Suprapubic skin (tissue), 4 donors: ENCODE measurements around the gene TGM3. TPM values are rescaled to one million over a fixed set of nuclear protein-coding genes. Genes with fewer than 3 reads are reported as not detected.
A peak's percentile ranks its signal among the peaks of the same experiment; 100 is the strongest.

ENCODE experiments used
- DNase-seq, 2 donors: peaks; one replicate each; pipeline ENCODE4 v3.0.0-alpha.2; 2019; ENCODE audit warnings: low spot score in 2 of 2
- H3K27ac ChIP-seq: fragments of 200-600 bp; sonication (generic); one replicate; pipeline ENCODE4 v1.5.1; 2019
- H3K27me3 ChIP-seq: fragments of 200-600 bp; sonication (generic); one replicate; pipeline ENCODE4 v1.5.1; 2019
- H3K36me3 ChIP-seq: fragments of 200-600 bp; sonication (generic); one replicate; pipeline ENCODE4 v1.5.1; 2019
- H3K4me1 ChIP-seq: fragments of 200-600 bp; sonication (generic); one replicate; pipeline ENCODE4 v1.5.1; 2019
- H3K4me3 ChIP-seq: fragments of 200-600 bp; sonication (generic); one replicate; pipeline ENCODE4 v1.5.1; 2019; ENCODE audit warnings: mild to moderate bottlenecking
- H3K9me3 ChIP-seq: fragments of 200-600 bp; sonication (generic); one replicate; pipeline ENCODE4 v1.5.1; 2019
- CTCF ChIP-seq, 2 donors: fragments of 200-600 bp in 1 of 2; fragments of 450-650 bp in 1 of 2; sonication (generic) in 1 of 2; IDR thresholded peaks; one replicate each; pipeline ENCODE4 v1.5.1; 2016 to 2019; ENCODE audit warnings: antibody characterized with exemption in 2 of 2, mild to moderate bottlenecking in 1 of 2, moderate library complexity in 1 of 2
- EP300 ChIP-seq: sonication (generic); formaldehyde crosslinking; IDR thresholded peaks from one replicate; pipeline ENCODE4 v1.6.1; 2017; ENCODE audit warnings: antibody characterized with exemption
- POLR2A ChIP-seq, 2 donors: fragments of 450-650 bp; IDR thresholded peaks; one replicate each; pipeline ENCODE4 v1.6.1; 2017; ENCODE audit warnings: antibody characterized with exemption in 2 of 2, mild to moderate bottlenecking in 2 of 2, moderate library complexity in 2 of 2
- POLR2AphosphoS5 ChIP-seq, 3 donors: sonication (generic); formaldehyde crosslinking; IDR thresholded peaks; one replicate each; pipeline ENCODE4 v1.6.1; 2017; ENCODE audit warnings: antibody characterized with exemption in 3 of 3
- WGBS: methylation state at CpG from one replicate; pipeline ENCODE4 v1.1.5; 2018; 5-methylcytosine and 5-hydroxymethylcytosine counted together
- total RNA-seq, 4 donors: library from RNA; depleted of rRNA; stranded (reverse); fragments of >200 nt; gene quantifications; one replicate each; pipeline ENCODE4 v1.1.0, GENCODE V29; 2016

Gene TGM3
- total RNA-seq, 4 donors from 2014 or later: 24.9 to 56.5 (median 44.8) TPM

DNA sequence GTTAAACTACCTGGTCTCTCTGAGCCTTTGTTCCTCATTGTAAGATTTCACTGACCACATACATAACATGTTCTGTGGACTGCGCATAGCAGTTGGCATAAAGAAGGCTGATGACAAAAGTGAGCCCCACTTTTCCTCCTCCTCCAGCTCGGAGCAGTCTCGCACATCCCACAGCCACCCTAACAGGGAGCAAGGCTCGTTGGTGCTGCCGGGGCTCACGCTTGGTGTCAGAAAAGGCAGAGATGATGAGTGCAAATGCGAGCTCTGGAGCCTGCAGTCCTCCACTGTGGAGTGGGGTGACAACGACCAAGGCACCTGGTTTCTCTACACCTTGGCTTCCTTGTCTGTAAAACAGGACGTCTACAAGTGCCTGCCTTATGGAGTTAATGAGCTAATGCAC, 9.7 kb downstream of the TGM3 start:
- no peaks in the 10 kb centered on the region for H3K36me3 ChIP-seq
- no peak overlapping the region for H3K27ac ChIP-seq
- TF ChIP-seq POLR2A (IDR thresholded peaks at IDR 0.05) (no peak), CTCF (IDR thresholded peaks at IDR 0.05) (no peak), EP300 (no peak), POLR2AphosphoS5 (IDR thresholded peaks at IDR 0.05) (no peak)
- H3K9me3 ChIP-seq: no peaks in the 10 kb centered on the region
- no peaks in the 10 kb centered on the region for H3K27me3 ChIP-seq
- no peak overlapping the region for H3K4me3 ChIP-seq
- 78% methylated on average over 8 of the region's 9 CpGs for WGBS
- H3K4me1 ChIP-seq: no peaks in the 10 kb centered on the region
- DNase-seq: no peak

DNA sequence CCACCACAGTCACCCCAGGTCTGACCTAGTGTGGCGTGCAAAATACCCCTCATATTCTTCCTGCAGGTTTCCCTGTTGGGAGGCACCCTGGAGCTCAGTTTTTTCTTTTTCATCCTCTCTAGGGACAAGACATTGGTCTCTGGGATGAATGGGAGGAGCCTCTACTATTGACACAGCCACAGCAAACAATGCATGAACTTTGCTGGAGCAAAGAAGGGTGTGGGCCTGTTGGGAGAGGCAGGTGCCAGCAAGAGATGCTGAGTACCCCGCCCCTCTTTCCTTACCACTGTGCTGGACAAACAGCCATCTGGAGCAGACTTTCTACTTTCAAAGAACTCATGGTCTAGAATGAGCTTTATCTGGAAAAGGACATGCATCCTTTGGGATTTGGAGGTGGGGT, 10.1 kb downstream of the TGM3 start:
- no peaks in the 10 kb centered on the region for H3K27me3 ChIP-seq
- no peak for TF ChIP-seq POLR2AphosphoS5 (IDR thresholded peaks at IDR 0.05)
- TF ChIP-seq CTCF (IDR thresholded peaks at IDR 0.05): no peak
- no peak for TF ChIP-seq EP300
- TF ChIP-seq POLR2A (IDR thresholded peaks at IDR 0.05): no peak
- no peaks in the 10 kb centered on the region for H3K36me3 ChIP-seq
- peak in 1 of 2 donors; percentile 15 for DNase-seq
- no peak overlapping the region for H3K4me3 ChIP-seq
- no peaks in the 10 kb centered on the region for H3K4me1 ChIP-seq
- no peaks in the 10 kb centered on the region for H3K9me3 ChIP-seq
- 70% methylated on average over 2 of the region's 2 CpGs for WGBS
- no peak overlapping the region for H3K27ac ChIP-seq

- 85% methylated on average over 4 of the region's 4 CpGs for WGBS
- peak in 1 of 2 donors; percentile 35 for DNase-seq
- Histone ChIP-seq H3K9me3 (no peaks in the 10 kb centered on the region), H3K4me3 (no peak overlapping the region), H3K36me3 (no peaks in the 10 kb centered on the region), H3K27me3 (no peaks in the 10 kb centered on the region), H3K4me1 (no peaks in the 10 kb centered on the region), H3K27ac (no peak overlapping the region)
- TF ChIP-seq CTCF (IDR thresholded peaks at IDR 0.05) (no peak), EP300 (no peak), POLR2AphosphoS5 (IDR thresholded peaks at IDR 0.05) (no peak), POLR2A (IDR thresholded peaks at IDR 0.05) (no peak)
Measured at GRCh38 chr20:2307136-2307535, 11.3 kb downstream of the TGM3 start.

- H3K4me3 ChIP-seq: no peak overlapping the region
Measured at GRCh38 chr20:2311329-2311728, 15.5 kb downstream of the TGM3 start.

GRCh38 chr20:2312876-2313275, 17.1 kb downstream of the TGM3 start:
- Histone ChIP-seq H3K36me3 (no peaks in the 10 kb centered on the region), H3K27me3 (no peaks in the 10 kb centered on the region), H3K4me1 (peaks cover 20% of the 10 kb centered on the region), H3K4me3 (no peak overlapping the region), H3K27ac (no peak overlapping the region), H3K9me3 (no peaks in the 10 kb centered on the region)
- WGBS: 92% methylated on average over 8 of the region's 8 CpGs
- TF ChIP-seq EP300 (no peak), CTCF (IDR thresholded peaks at IDR 0.05) (no peak), POLR2AphosphoS5 (IDR thresholded peaks at IDR 0.05) (no peak), POLR2A (IDR thresholded peaks at IDR 0.05) (no peak)
- peak in 1 of 2 donors; percentile 30 for DNase-seq

More at GRCh38 chr20:2311329-2311728, 15.5 kb downstream of the TGM3 start:
- WGBS: 86% methylated on average over 3 of the region's 3 CpGs
- Histone ChIP-seq H3K27ac (no peak overlapping the region), H3K36me3 (no peaks in the 10 kb centered on the region), H3K27me3 (no peaks in the 10 kb centered on the region), H3K4me1 (peaks cover 20% of the 10 kb centered on the region), H3K9me3 (no peaks in the 10 kb centered on the region)
- TF ChIP-seq POLR2A (IDR thresholded peaks at IDR 0.05): no peak
- TF ChIP-seq EP300: no peak
- TF ChIP-seq CTCF (IDR thresholded peaks at IDR 0.05): no peak
- TF ChIP-seq POLR2AphosphoS5 (IDR thresholded peaks at IDR 0.05): no peak
- no peak for DNase-seq
